SK-N-MC (cell line): ENCODE results near the gene PLEKHA7.
"Not testable (repeated sequence)": the region's sequence is repeated elsewhere in the genome, so short reads cannot be mapped to it uniquely, and the experiment has no call there.

ENCODE experiments used
- EZH2 ChIP-seq: fragments of 200-600 bp; sonication (generic); IDR thresholded peaks from one replicate; pipeline ENCODE4 v1.6.1; 2017; ENCODE audit warnings: antibody characterized with exemption
- POLR2AphosphoS5 ChIP-seq: IDR thresholded peaks from 2 replicates; pipeline ENCODE4 v1.6.1; 2012; ENCODE audit warnings: mild to moderate bottlenecking, low read depth, low read length, borderline replicate concordance

DNA sequence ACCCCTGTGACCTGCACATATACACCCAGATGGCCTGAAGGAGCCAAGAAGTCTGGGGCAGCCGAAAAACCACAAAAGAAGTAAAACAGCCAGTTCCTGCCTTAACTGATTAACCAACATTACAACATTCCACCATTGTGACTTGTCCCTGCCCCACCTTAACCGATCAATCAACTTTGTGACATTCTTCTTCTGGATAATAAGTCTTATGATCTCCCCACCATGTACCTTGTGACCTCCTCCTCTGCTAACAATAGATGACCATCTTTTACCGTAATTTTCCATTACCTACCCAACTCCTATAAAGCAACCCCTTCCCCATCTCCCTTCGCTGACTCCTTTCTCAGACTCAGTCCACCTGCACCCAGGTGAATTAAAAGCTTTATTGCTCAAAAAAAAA lies 125.2 kb downstream of the PLEKHA7 start:
- TF ChIP-seq EZH2, POLR2AphosphoS5: not testable (repeated sequence)
